Urinary bladder (tissue), 4 donors: Measurements from ENCODE around the gene ODAD2. TPM values are rescaled to one million over a fixed set of nuclear protein-coding genes. Genes with fewer than 3 reads are reported as not detected.

Experiments
- DNase-seq: peaks from one replicate; pipeline ENCODE4 v3.0.0-alpha.2; 2015; ENCODE audit errors: extremely low spot score
- H3K27ac ChIP-seq: one replicate; pipeline ENCODE4 v1.5.1; 2013; ENCODE audit warnings: low read depth, mild to moderate bottlenecking, moderate library complexity
- H3K36me3 ChIP-seq: one replicate; pipeline ENCODE4 v1.6.1; 2013; ENCODE audit warnings: mild to moderate bottlenecking, moderate library complexity; ENCODE audit not compliant: insufficient read depth
- H3K4me1 ChIP-seq: one replicate; pipeline ENCODE4 v1.6.1; 2013; ENCODE audit warnings: mild to moderate bottlenecking, moderate library complexity; ENCODE audit not compliant: insufficient read depth
- H3K4me3 ChIP-seq: one replicate; pipeline ENCODE4 v1.5.1; 2013; ENCODE audit warnings: low read depth, low read length
- WGBS: extraction: QIAGEN DNeasy Blood & Tissue Kit; methylation state at CpG from one replicate; pipeline ENCODE4 v1.1.7; 2013; 5-methylcytosine and 5-hydroxymethylcytosine counted together
- polyA plus RNA-seq: library from polyadenylated mRNA; stranded (reverse); fragments of 200-250 nt; gene quantifications from one replicate; pipeline ENCODE4 v1.2.3, GENCODE V29; 2013
- total RNA-seq: library from RNA; depleted of rRNA; stranded (reverse); fragments of >200 nt; gene quantifications from one replicate; pipeline ENCODE4 v1.2.3, GENCODE V29; 2014
- donor health status: healthy with polysubstance abuse.
- donor health status: healthy.

Gene ODAD2
- total and polyA plus RNA-seq, 2 donors: 1.6 to 2.7 TPM

- no peaks in the 10 kb centered on the region for H3K4me1 ChIP-seq
- DNase-seq: no peak
- H3K4me3 ChIP-seq: no peak overlapping the region
- no peaks in the 10 kb centered on the region for H3K36me3 ChIP-seq
- WGBS: 38% methylated on average over 8 of the region's 8 CpGs
- H3K27ac ChIP-seq: no peak overlapping the region
These were observed 141.3 kb downstream of the ODAD2 start for GRCh38 chr10:27857616-27858015.

- H3K4me3 ChIP-seq: no peak overlapping the region
- DNase-seq: no peak
- H3K4me1 ChIP-seq: no peaks in the 10 kb centered on the region
- no peak overlapping the region for H3K27ac ChIP-seq
- WGBS: 90% methylated on average over 1 of the region's 1 CpG
- H3K36me3 ChIP-seq: no peaks in the 10 kb centered on the region
These were observed 154.7 kb downstream of the ODAD2 start for GRCh38 chr10:27844223-27844622.

- Histone ChIP-seq H3K4me3 (no peak overlapping the region), H3K4me1 (no peaks in the 10 kb centered on the region), H3K36me3 (no peaks in the 10 kb centered on the region), H3K27ac (no peak overlapping the region)
- WGBS: 69% methylated on average over 8 of the region's 8 CpGs
- no peak for DNase-seq
These were observed 160.0 kb downstream of the ODAD2 start for GRCh38 chr10:27838901-27839300.

- H3K4me3 ChIP-seq: no peak overlapping the region
- WGBS: 18% methylated on average over 4 of the region's 4 CpGs
These were observed 160.5 kb downstream of the ODAD2 start for GRCh38 chr10:27838361-27838760.

GRCh38 chr10:27834476-27834875 is 164.4 kb downstream of the ODAD2 start:
- WGBS: 46% methylated on average over 3 of the region's 3 CpGs
- H3K4me1 ChIP-seq: no peaks in the 10 kb centered on the region
- no peak for DNase-seq
- no peaks in the 10 kb centered on the region for H3K36me3 ChIP-seq
- no peak overlapping the region for H3K4me3 ChIP-seq
- H3K27ac ChIP-seq: no peak overlapping the region

More at GRCh38 chr10:27838361-27838760, 160.5 kb downstream of the ODAD2 start:
- Histone ChIP-seq H3K27ac (no peak overlapping the region), H3K36me3 (no peaks in the 10 kb centered on the region), H3K4me1 (no peaks in the 10 kb centered on the region)
- no peak for DNase-seq

- 94% methylated on average over 6 of the region's 6 CpGs for WGBS
- H3K4me3 ChIP-seq: no peak overlapping the region
- DNase-seq: no peak
- no peaks in the 10 kb centered on the region for H3K36me3 ChIP-seq
- no peaks in the 10 kb centered on the region for H3K4me1 ChIP-seq
- H3K27ac ChIP-seq: no peak overlapping the region
These were observed 165.1 kb downstream of the ODAD2 start for GRCh38 chr10:27833792-27834191.

- Histone ChIP-seq H3K36me3 (no peaks in the 10 kb centered on the region), H3K4me3 (no peak overlapping the region), H3K27ac (no peak overlapping the region), H3K4me1 (no peaks in the 10 kb centered on the region)
- 69% methylated on average over 3 of the region's 3 CpGs for WGBS
- no peak for DNase-seq
These were observed 166.1 kb downstream of the ODAD2 start for GRCh38 chr10:27832826-27833225.

- no peaks in the 10 kb centered on the region for H3K4me1 ChIP-seq
- no peaks in the 10 kb centered on the region for H3K36me3 ChIP-seq
- H3K27ac ChIP-seq: no peak overlapping the region
- H3K4me3 ChIP-seq: no peak overlapping the region
- DNase-seq: no peak
- WGBS: 89% methylated on average over 9 of the region's 9 CpGs
These were observed 172.5 kb downstream of the ODAD2 start for GRCh38 chr10:27826369-27826768.

GRCh38 chr10:27822301-27822700 is 176.6 kb downstream of the ODAD2 start:
- DNase-seq: no peak
- WGBS: 28% methylated on average over 4 of the region's 4 CpGs
- Histone ChIP-seq H3K27ac (no peak overlapping the region), H3K4me1 (no peaks in the 10 kb centered on the region), H3K4me3 (no peak overlapping the region), H3K36me3 (no peaks in the 10 kb centered on the region)

GRCh38 chr10:27820637-27821036 is 178.2 kb downstream of the ODAD2 start:
- no peaks in the 10 kb centered on the region for H3K4me1 ChIP-seq
- 73% methylated on average over 3 of the region's 3 CpGs for WGBS
- H3K27ac ChIP-seq: no peak overlapping the region
- no peaks in the 10 kb centered on the region for H3K36me3 ChIP-seq
- no peak overlapping the region for H3K4me3 ChIP-seq
- DNase-seq: no peak

- H3K4me1 ChIP-seq: no peaks in the 10 kb centered on the region
- H3K36me3 ChIP-seq: no peaks in the 10 kb centered on the region
- H3K27ac ChIP-seq: no peak overlapping the region
- no peak for DNase-seq
- no peak overlapping the region for H3K4me3 ChIP-seq
- 64% methylated on average over 9 of the region's 9 CpGs for WGBS
These were observed 178.9 kb downstream of the ODAD2 start for GRCh38 chr10:27819781-27820531.

- H3K4me1 ChIP-seq: no peaks in the 10 kb centered on the region
- DNase-seq: no peak
- no peaks in the 10 kb centered on the region for H3K36me3 ChIP-seq
- 80% methylated on average over 1 of the region's 1 CpG for WGBS
- no peak overlapping the region for H3K27ac ChIP-seq
- H3K4me3 ChIP-seq: no peak overlapping the region
These were observed 182.6 kb downstream of the ODAD2 start for GRCh38 chr10:27816320-27816719.

- WGBS: 80% methylated on average over 2 of the region's 2 CpGs
- Histone ChIP-seq H3K4me1 (no peaks in the 10 kb centered on the region), H3K27ac (no peak overlapping the region), H3K4me3 (no peak overlapping the region), H3K36me3 (no peaks in the 10 kb centered on the region)
- no peak for DNase-seq
These were observed 183.0 kb downstream of the ODAD2 start for GRCh38 chr10:27815846-27816245.

GRCh38 chr10:27815261-27815660 is 183.6 kb downstream of the ODAD2 start:
- no peak for DNase-seq
- Histone ChIP-seq H3K36me3 (no peaks in the 10 kb centered on the region), H3K27ac (no peak overlapping the region), H3K4me3 (no peak overlapping the region), H3K4me1 (no peaks in the 10 kb centered on the region)
- 81% methylated on average over 3 of the region's 3 CpGs for WGBS
